Effector memory CD8-positive, alpha-beta T cell (primary cell): ENCODE data around the gene PAPOLB.

Experiments
- ATAC-seq: fragments of 150-1000 bp; cut with Tn5 transposase; replicated peaks from 2 replicates; pipeline ENCODE4 v1.10.0; 2021; ENCODE audit warnings: mild to moderate bottlenecking, moderate library complexity
- DNase-seq, 3 experiments: peaks; one replicate each; pipeline ENCODE4 v3.0.0; 2021
- H3K27ac Mint-ChIP-seq, 2 donors: one replicate each; pipeline ENCODE4 v1.8.0; 2022; ENCODE audit warnings: mild to moderate bottlenecking in 2 of 2, mixed read lengths in 2 of 2, moderate library complexity in 2 of 2
- H3K27me3 Mint-ChIP-seq, 2 donors: one replicate each; pipeline ENCODE4 v1.8.0; 2022; ENCODE audit warnings: mixed read lengths in 2 of 2
- H3K36me3 Mint-ChIP-seq: one replicate; pipeline ENCODE4 v1.8.0; 2022; ENCODE audit warnings: mild to moderate bottlenecking, moderate library complexity, mixed read lengths; ENCODE audit not compliant: insufficient read depth
- H3K4me1 Mint-ChIP-seq, 2 donors: one replicate each; pipeline ENCODE4 v1.8.0; 2022; ENCODE audit warnings: low read depth in 2 of 2, mixed read lengths in 2 of 2
- H3K4me3 Mint-ChIP-seq, 2 donors: one replicate each; pipeline ENCODE4 v1.8.0; 2022; ENCODE audit warnings: mild to moderate bottlenecking in 2 of 2, mixed read lengths in 2 of 2, moderate library complexity in 2 of 2
- H3K9me3 Mint-ChIP-seq, 2 donors: one replicate each; pipeline ENCODE4 v1.8.0; 2022; ENCODE audit warnings: mixed read lengths in 2 of 2

The PAPOLB gene

GRCh38 chr7:4884164-4884563 lies 22.3 kb upstream of the PAPOLB start:
- Mint-ChIP-seq H3K27ac (no peak overlapping the region), H3K27me3 (peaks cover 35 to 64% of the 10 kb centered on the region in 2 donors), H3K4me3 (peak overlapping the region; percentile 17 to 22), H3K9me3 (no peaks in the 10 kb centered on the region), H3K4me1 (peaks cover 0 to 9% of the 10 kb centered on the region in 2 donors), H3K36me3 (no peaks in the 10 kb centered on the region)
- no peak for DNase-seq
- ATAC-seq: no peak

- no peak within 1 kb of the TSS for H3K27ac Mint-ChIP-seq
- DNase-seq: peak; percentile 73 to 82 (median 79)
- peak; percentile 92 for ATAC-seq
These were observed 21.7 kb upstream of the PAPOLB start, which contains the start of gene RADIL for GRCh38 chr7:4883372-4884144. TSS of gene RADIL (minus strand) at chr7:4883716. CDS start at chr7:4878139, 5,577 bp downstream.

GRCh38 chr7:4883033-4883371 lies 21.2 kb upstream of the PAPOLB start:
- Mint-ChIP-seq H3K27me3 (peaks cover 31 to 62% of the 10 kb centered on the region in 2 donors), H3K9me3 (no peaks in the 10 kb centered on the region), H3K36me3 (no peaks in the 10 kb centered on the region), H3K27ac (no peak overlapping the region), H3K4me3 (peak overlapping the region; percentile 48 to 63), H3K4me1 (peaks cover 0 to 9% of the 10 kb centered on the region in 2 donors)
- no peak for DNase-seq
- no peak for ATAC-seq

More at GRCh38 chr7:4883372-4884144, 21.7 kb upstream of the PAPOLB start, which contains the start of gene RADIL:
- peaks cover 0 to 9% of the 10 kb centered on the region in 2 donors for H3K4me1 Mint-ChIP-seq
- no peaks in the 10 kb centered on the region for H3K9me3 Mint-ChIP-seq
- no peaks in the 10 kb centered on the region for H3K36me3 Mint-ChIP-seq
- peak within 1 kb of the TSS; percentile 48 to 63 for H3K4me3 Mint-ChIP-seq
- H3K27me3 Mint-ChIP-seq: peaks cover 31 to 64% of the 10 kb centered on the region in 2 donors

- no peak for ATAC-seq
- Mint-ChIP-seq H3K36me3 (no peaks in the 10 kb centered on the region), H3K9me3 (no peaks in the 10 kb centered on the region), H3K4me1 (peaks cover 0 to 9% of the 10 kb centered on the region in 2 donors), H3K4me3 (peak overlapping the region; percentile 48 to 63), H3K27me3 (peaks cover 28 to 62% of the 10 kb centered on the region in 2 donors), H3K27ac (no peak overlapping the region)
- no peak for DNase-seq
These were observed 20.6 kb upstream of the PAPOLB start for GRCh38 chr7:4882169-4883032.

GRCh38 chr7:4880218-4880617 lies 18.4 kb upstream of the PAPOLB start:
- no peak overlapping the region for H3K4me3 Mint-ChIP-seq
- DNase-seq: no peak
- H3K27ac Mint-ChIP-seq: no peak overlapping the region

GRCh38 chr7:4879396-4880081 lies 17.7 kb upstream of the PAPOLB start:
- Mint-ChIP-seq H3K36me3 (no peaks in the 10 kb centered on the region), H3K4me1 (peaks cover 0 to 9% of the 10 kb centered on the region in 2 donors), H3K4me3 (no peak overlapping the region), H3K9me3 (no peaks in the 10 kb centered on the region), H3K27ac (no peak overlapping the region), H3K27me3 (peaks cover 15 to 52% of the 10 kb centered on the region in 2 donors)
- DNase-seq: no peak
- ATAC-seq: no peak

More at GRCh38 chr7:4880218-4880617, 18.4 kb upstream of the PAPOLB start:
- Mint-ChIP-seq H3K27me3 (peaks cover 18 to 55% of the 10 kb centered on the region in 2 donors), H3K36me3 (no peaks in the 10 kb centered on the region), H3K4me1 (peaks cover 0 to 9% of the 10 kb centered on the region in 2 donors), H3K9me3 (no peaks in the 10 kb centered on the region)
- no peak for ATAC-seq

GRCh38 chr7:4878336-4879335 lies 16.8 kb upstream of the PAPOLB start:
- H3K36me3 Mint-ChIP-seq: no peaks in the 10 kb centered on the region
- ATAC-seq (no peak), DNase-seq (no peak)
- no peaks in the 10 kb centered on the region for H3K9me3 Mint-ChIP-seq
- peaks cover 15 to 56% of the 10 kb centered on the region in 2 donors for H3K27me3 Mint-ChIP-seq
- H3K27ac Mint-ChIP-seq: no peak overlapping the region
- H3K4me3 Mint-ChIP-seq: no peak overlapping the region
- H3K4me1 Mint-ChIP-seq: peaks cover 0 to 8% of the 10 kb centered on the region in 2 donors

- Mint-ChIP-seq H3K4me3 (no peak overlapping the region), H3K27ac (no peak overlapping the region), H3K4me1 (peaks cover 1 to 5% of the 10 kb centered on the region in 2 donors), H3K36me3 (no peaks in the 10 kb centered on the region), H3K9me3 (no peaks in the 10 kb centered on the region), H3K27me3 (peaks cover 13 to 65% of the 10 kb centered on the region in 2 donors)
- ATAC-seq: no peak
- DNase-seq: no peak
These were observed 14.8 kb upstream of the PAPOLB start for GRCh38 chr7:4876586-4876985.

- DNase-seq (no peak), ATAC-seq (no peak)
- Mint-ChIP-seq H3K36me3 (no peaks in the 10 kb centered on the region), H3K4me3 (no peak overlapping the region), H3K27me3 (peaks cover 18 to 72% of the 10 kb centered on the region in 2 donors), H3K9me3 (no peaks in the 10 kb centered on the region), H3K27ac (no peak overlapping the region), H3K4me1 (peaks cover 7 to 9% of the 10 kb centered on the region in 2 donors)
These were observed 13.6 kb upstream of the PAPOLB start for GRCh38 chr7:4875391-4875790.

- H3K9me3 Mint-ChIP-seq: no peaks in the 10 kb centered on the region
- peaks cover 31 to 65% of the 10 kb centered on the region in 2 donors for H3K27me3 Mint-ChIP-seq
These were observed 11.5 kb upstream of the PAPOLB start for GRCh38 chr7:4873071-4873944.

GRCh38 chr7:4871930-4872675 lies 10.3 kb upstream of the PAPOLB start:
- Mint-ChIP-seq H3K27me3 (peaks cover 32 to 54% of the 10 kb centered on the region in 2 donors), H3K9me3 (no peaks in the 10 kb centered on the region), H3K4me3 (no peak overlapping the region), H3K27ac (no peak overlapping the region), H3K36me3 (no peaks in the 10 kb centered on the region), H3K4me1 (peaks cover 7 to 9% of the 10 kb centered on the region in 2 donors)
- ATAC-seq (no peak), DNase-seq (no peak)

More at GRCh38 chr7:4873071-4873944, 11.5 kb upstream of the PAPOLB start:
- H3K4me3 Mint-ChIP-seq: no peak overlapping the region
- ATAC-seq (no peak), DNase-seq (no peak)
- peaks cover 7 to 9% of the 10 kb centered on the region in 2 donors for H3K4me1 Mint-ChIP-seq
- no peak overlapping the region for H3K27ac Mint-ChIP-seq
- H3K36me3 Mint-ChIP-seq: no peaks in the 10 kb centered on the region
